CMK (cell line): ENCODE data around the gene NEK4.

ENCODE experiments used
- DNase-seq: peaks from one replicate; pipeline ENCODE4 v3.0.0-alpha.2; 2010; ENCODE audit warnings: low read depth

NEK4 gene

GRCh38 chr3:52792961-52793695 is 22.4 kb upstream of the NEK4 start:
- no peak for DNase-seq

GRCh38 chr3:52792413-52792812 is 21.7 kb upstream of the NEK4 start:
- no peak for DNase-seq

- no peak for DNase-seq
Observed at GRCh38 chr3:52791928-52792327, 21.2 kb upstream of the NEK4 start.

- no peak for DNase-seq
Observed at GRCh38 chr3:52791366-52791765, 20.6 kb upstream of the NEK4 start.

GRCh38 chr3:52790741-52791140 is 20.0 kb upstream of the NEK4 start:
- no peak for DNase-seq

GRCh38 chr3:52790337-52790736 is 19.6 kb upstream of the NEK4 start:
- no peak for DNase-seq

GRCh38 chr3:52789746-52790040 is 19.0 kb upstream of the NEK4 start:
- DNase-seq, result no peak

- DNase-seq, result no peak
Observed at GRCh38 chr3:52788890-52789745, 18.4 kb upstream of the NEK4 start.

GRCh38 chr3:52787672-52788625 is 17.2 kb upstream of the NEK4 start:
- DNase-seq, result no peak

- no peak for DNase-seq
Observed at GRCh38 chr3:52787246-52787645, 16.5 kb upstream of the NEK4 start.

GRCh38 chr3:52786330-52787215 is 15.8 kb upstream of the NEK4 start:
- DNase-seq, result no peak

GRCh38 chr3:52784931-52785590 is 14.3 kb upstream of the NEK4 start:
- DNase-seq, result no peak

- DNase-seq, result no peak
Observed at GRCh38 chr3:52784021-52784621, 13.4 kb upstream of the NEK4 start.

- DNase-seq, result no peak
Observed at GRCh38 chr3:52783211-52783555, 12.4 kb upstream of the NEK4 start.

GRCh38 chr3:52782412-52783210 is 11.9 kb upstream of the NEK4 start:
- no peak for DNase-seq

GRCh38 chr3:52781741-52782140 is 11.0 kb upstream of the NEK4 start:
- no peak for DNase-seq

GRCh38 chr3:52779837-52780585 is 9.3 kb upstream of the NEK4 start:
- no peak for DNase-seq

GRCh38 chr3:52779011-52779836 is 8.5 kb upstream of the NEK4 start:
- DNase-seq, result no peak
